ENCODE measurements around the gene SERPINE2. TPM values are rescaled to one million over a fixed set of nuclear protein-coding genes. Genes with fewer than 3 reads are reported as not detected.

Gene SERPINE2
- total and polyA plus RNA-seq, 10 donors = 20.9 to 105 (median 33.2) TPM

DNA sequence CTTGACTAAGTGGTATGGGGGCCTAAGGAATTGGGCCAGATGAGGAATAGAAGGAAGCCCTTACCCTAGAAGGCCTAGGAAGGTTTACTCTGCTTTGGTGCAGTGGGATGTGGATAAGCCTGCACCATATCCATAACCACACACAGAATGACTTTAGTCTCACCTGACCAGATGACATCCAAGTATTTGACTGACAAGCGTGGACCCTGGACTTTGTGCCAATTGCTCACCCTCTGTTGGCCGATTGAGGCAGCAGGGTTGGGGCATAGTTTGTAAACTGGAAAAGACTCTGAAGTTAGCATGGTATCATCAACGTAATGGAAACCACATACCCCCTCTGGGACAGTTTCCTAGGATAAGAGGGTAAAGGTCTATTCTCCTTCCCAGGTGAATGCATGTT, 36.5 kb upstream of the SERPINE2 start:
- H3K27me3 ChIP-seq (replicated peaks in 1 of 7) = no peaks in the 10 kb centered on the region
- no peak overlapping the region for H3K4me3 ChIP-seq
- H3K36me3 ChIP-seq = no peaks in the 10 kb centered on the region
- H3K27ac ChIP-seq = no peak overlapping the region
- TF ChIP-seq POLR2A (IDR thresholded peaks at IDR 0.05) = no peak
- TF ChIP-seq POLR2AphosphoS5 (IDR thresholded peaks at IDR 0.05) = no peak
- TF ChIP-seq, protein P1, sequence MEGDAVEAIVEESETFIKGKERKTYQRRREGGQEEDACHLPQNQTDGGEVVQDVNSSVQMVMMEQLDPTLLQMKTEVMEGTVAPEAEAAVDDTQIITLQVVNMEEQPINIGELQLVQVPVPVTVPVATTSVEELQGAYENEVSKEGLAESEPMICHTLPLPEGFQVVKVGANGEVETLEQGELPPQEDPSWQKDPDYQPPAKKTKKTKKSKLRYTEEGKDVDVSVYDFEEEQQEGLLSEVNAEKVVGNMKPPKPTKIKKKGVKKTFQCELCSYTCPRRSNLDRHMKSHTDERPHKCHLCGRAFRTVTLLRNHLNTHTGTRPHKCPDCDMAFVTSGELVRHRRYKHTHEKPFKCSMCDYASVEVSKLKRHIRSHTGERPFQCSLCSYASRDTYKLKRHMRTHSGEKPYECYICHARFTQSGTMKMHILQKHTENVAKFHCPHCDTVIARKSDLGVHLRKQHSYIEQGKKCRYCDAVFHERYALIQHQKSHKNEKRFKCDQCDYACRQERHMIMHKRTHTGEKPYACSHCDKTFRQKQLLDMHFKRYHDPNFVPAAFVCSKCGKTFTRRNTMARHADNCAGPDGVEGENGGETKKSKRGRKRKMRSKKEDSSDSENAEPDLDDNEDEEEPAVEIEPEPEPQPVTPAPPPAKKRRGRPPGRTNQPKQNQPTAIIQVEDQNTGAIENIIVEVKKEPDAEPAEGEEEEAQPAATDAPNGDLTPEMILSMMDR (IDR thresholded peaks at IDR 0.05 in 8 of 11, conservative IDR thresholded peaks at IDR 0.05 in 3 of 11) = no peak
- H3K4me1 ChIP-seq = no peaks in the 10 kb centered on the region
- WGBS, 5 donors = 86 to 89% (median 86%) methylated on average over 3 of the region's 3 CpGs
- DNase-seq = no peak
- intact Hi-C loops (cut with DNase I; ENCODE audit: low total_unique reads) = no loop called here
- H3K9me3 ChIP-seq = no peaks in the 10 kb centered on the region

DNA sequence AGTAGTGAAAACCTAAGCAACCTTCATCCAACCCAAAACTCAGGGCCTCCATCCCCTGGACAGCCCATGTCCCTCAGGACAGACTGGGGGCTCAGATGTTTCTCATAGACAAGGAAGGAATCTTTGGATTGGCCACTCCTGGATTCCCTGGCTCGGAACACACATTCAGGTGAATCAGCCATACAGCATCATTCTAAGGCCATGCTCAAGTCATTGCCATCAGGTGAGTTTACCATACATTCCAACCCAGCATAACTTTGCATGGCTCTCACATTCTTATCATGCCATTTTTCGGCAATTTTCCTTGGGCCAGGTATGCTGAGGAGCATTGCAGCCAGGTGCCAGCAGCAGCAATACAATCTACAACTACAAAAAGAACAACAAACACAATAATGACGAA, 34.6 kb upstream of the SERPINE2 start:
- no peaks in the 10 kb centered on the region for H3K27me3 ChIP-seq (replicated peaks in 1 of 7)
- intact Hi-C loops (cut with DNase I; ENCODE audit: low total_unique reads) = no loop called here
- H3K4me1 ChIP-seq = no peaks in the 10 kb centered on the region

DNA sequence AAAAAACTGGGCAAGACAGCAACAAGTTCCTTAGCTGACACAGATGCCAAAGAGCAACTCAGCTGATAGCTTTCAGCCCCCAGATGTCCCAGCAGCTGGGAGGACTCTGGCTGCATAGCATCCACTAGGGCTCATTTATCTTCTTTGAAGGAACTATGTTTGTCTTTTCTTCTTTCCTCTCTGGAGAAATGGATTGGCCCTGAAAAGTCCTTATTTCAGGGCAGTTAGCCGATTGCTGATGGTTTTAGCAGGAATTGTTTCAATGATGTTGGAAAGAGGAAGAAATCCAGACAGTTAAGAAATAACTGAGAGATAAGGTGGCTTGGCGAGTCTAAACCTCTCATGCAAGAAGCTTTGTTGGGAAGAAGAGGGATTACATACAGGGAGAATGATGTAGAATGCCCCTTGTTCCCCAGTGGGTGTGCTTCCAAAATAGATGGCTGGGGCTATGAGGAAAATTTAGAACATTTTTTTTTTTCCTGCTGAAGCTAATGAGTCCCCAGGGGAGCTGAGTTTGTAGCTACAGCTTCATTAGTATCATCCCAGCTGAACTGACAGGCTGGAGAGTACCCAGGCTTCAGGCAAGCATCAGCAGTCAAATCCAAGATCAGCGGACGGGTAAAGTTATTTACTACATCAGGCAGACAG, 33.6 kb upstream of the SERPINE2 start:
- TF ChIP-seq POLR2AphosphoS5 (IDR thresholded peaks at IDR 0.05) = peak in 1 of 3 donors; percentile 45
- TF ChIP-seq POLR2A (IDR thresholded peaks at IDR 0.05) = no peak
- TF ChIP-seq, protein P1 (IDR thresholded peaks at IDR 0.05 in 8 of 11, conservative IDR thresholded peaks at IDR 0.05 in 3 of 11) = peak in 1 of 11 experiments; percentile 16
- Histone ChIP-seq H3K27me3 (replicated peaks in 1 of 7) (no peaks in the 10 kb centered on the region), H3K9me3 (no peaks in the 10 kb centered on the region), H3K36me3 (no peaks in the 10 kb centered on the region), H3K4me3 (no peak overlapping the region), H3K4me1 (no peaks in the 10 kb centered on the region), H3K27ac (peak overlapping the region in 3 of 8 donors; percentile 2 to 51 (median 15))
- 69 to 84% (median 80%) methylated on average over 4 of the region's 4 CpGs for WGBS, 5 donors
- intact Hi-C loops (cut with DNase I; ENCODE audit: low total_unique reads) = no loop called here
- DNase-seq = no peak

More for the DNA sequence above, 34.6 kb upstream of the SERPINE2 start:
- no peak for DNase-seq
- no peak overlapping the region for H3K4me3 ChIP-seq
- H3K9me3 ChIP-seq = no peaks in the 10 kb centered on the region
- WGBS, 5 donors = 54 to 82% (median 64%) methylated on average over 3 of the region's 3 CpGs
- no peak overlapping the region for H3K27ac ChIP-seq
- H3K36me3 ChIP-seq = no peaks in the 10 kb centered on the region
- TF ChIP-seq POLR2AphosphoS5 (IDR thresholded peaks at IDR 0.05) (no peak), POLR2A (IDR thresholded peaks at IDR 0.05) (no peak)
- TF ChIP-seq, protein P1 (IDR thresholded peaks at IDR 0.05 in 8 of 11, conservative IDR thresholded peaks at IDR 0.05 in 3 of 11) = no peak

DNA sequence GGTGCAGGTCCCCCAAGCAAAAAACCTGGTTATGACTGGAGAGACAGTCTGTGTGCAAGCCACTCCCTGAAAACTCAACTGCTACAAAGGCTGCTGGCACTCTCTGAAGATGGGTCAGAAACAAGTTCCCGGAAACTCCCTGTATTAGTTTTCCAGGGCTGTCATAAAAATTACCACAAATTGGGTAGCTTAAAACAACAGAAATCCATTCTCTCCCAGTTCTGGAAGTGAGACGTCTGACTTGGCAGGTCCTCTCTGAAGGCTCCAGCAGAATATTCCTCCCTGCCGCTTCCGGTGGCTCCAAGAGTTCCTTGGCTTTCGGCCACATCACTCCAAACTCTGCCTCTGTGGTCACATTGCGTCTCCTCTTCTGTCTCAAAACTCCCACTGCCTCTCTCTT, 30.1 kb upstream of the SERPINE2 start:
- H3K27me3 ChIP-seq (replicated peaks in 1 of 7) = no peaks in the 10 kb centered on the region
- no peaks in the 10 kb centered on the region for H3K4me1 ChIP-seq
- no peaks in the 10 kb centered on the region for H3K36me3 ChIP-seq
- H3K27ac ChIP-seq = peak overlapping the region in 2 of 8 donors; percentile 17 to 43
- H3K4me3 ChIP-seq = no peak overlapping the region
- no peak for TF ChIP-seq POLR2AphosphoS5 (IDR thresholded peaks at IDR 0.05)
- TF ChIP-seq, protein P1 (IDR thresholded peaks at IDR 0.05 in 8 of 11, conservative IDR thresholded peaks at IDR 0.05 in 3 of 11) = no peak
- TF ChIP-seq POLR2A (IDR thresholded peaks at IDR 0.05) = no peak
- intact Hi-C loops (cut with DNase I; ENCODE audit: low total_unique reads) = no loop called here
- 79 to 91% (median 81%) methylated on average over 6 of the region's 6 CpGs for WGBS, 5 donors
- no peaks in the 10 kb centered on the region for H3K9me3 ChIP-seq
- no peak for DNase-seq
